Memory B cell (primary cell): ENCODE measurements around the gene INTS1.
A peak's percentile ranks its signal among the peaks of the same experiment; 100 is the strongest.

Experiments
- ATAC-seq: fragments of 150-1000 bp; cut with Tn5 transposase; 2 replicates; pipeline ENCODE4 v1.10.0; 2021; ENCODE audit warnings: low read depth, mild to moderate bottlenecking, moderate library complexity
- DNase-seq, 2 donors: peaks; one replicate each; pipeline ENCODE4 v3.0.0; 2022; ENCODE audit warnings: low spot score in 2 of 2
- H3K27ac Mint-ChIP-seq: one replicate; pipeline ENCODE4 v1.8.0; 2022; ENCODE audit warnings: mild to moderate bottlenecking, moderate library complexity, mixed read lengths
- H3K27me3 Mint-ChIP-seq: one replicate; pipeline ENCODE4 v1.8.0; 2022; ENCODE audit warnings: mixed read lengths
- H3K36me3 Mint-ChIP-seq: one replicate; pipeline ENCODE4 v1.8.0; 2022; ENCODE audit warnings: mild to moderate bottlenecking, mixed read lengths
- H3K4me1 Mint-ChIP-seq: one replicate; pipeline ENCODE4 v1.8.0; 2022; ENCODE audit warnings: mixed read lengths
- H3K4me3 Mint-ChIP-seq: one replicate; pipeline ENCODE4 v1.8.0; 2022; ENCODE audit warnings: mild to moderate bottlenecking, moderate library complexity, mixed read lengths
- H3K9me3 Mint-ChIP-seq: one replicate; pipeline ENCODE4 v1.8.0; 2022; ENCODE audit warnings: mixed read lengths

The INTS1 gene

GRCh38 chr7:1425292-1426136 lies 78.7 kb downstream of the INTS1 start:
- DNase-seq (no peak), ATAC-seq (peak; percentile 39)
- H3K4me1 Mint-ChIP-seq, result peaks cover 7% of the 10 kb centered on the region
- peaks cover 4% of the 10 kb centered on the region for H3K36me3 Mint-ChIP-seq
- H3K27me3 Mint-ChIP-seq, result peaks cover 13% of the 10 kb centered on the region
- no peak overlapping the region for H3K4me3 Mint-ChIP-seq
- H3K9me3 Mint-ChIP-seq, result peaks cover 4% of the 10 kb centered on the region
- H3K27ac Mint-ChIP-seq, result no peak overlapping the region

- Mint-ChIP-seq H3K36me3 (peaks cover 4% of the 10 kb centered on the region), H3K9me3 (peaks cover 4% of the 10 kb centered on the region), H3K4me1 (peaks cover 9% of the 10 kb centered on the region), H3K4me3 (no peak overlapping the region), H3K27ac (no peak overlapping the region), H3K27me3 (peaks cover 16% of the 10 kb centered on the region)
- no peak for DNase-seq
- ATAC-seq, result no peak
Measured at GRCh38 chr7:1424041-1424440, 80.1 kb downstream of the INTS1 start.

GRCh38 chr7:1423264-1423811 lies 80.9 kb downstream of the INTS1 start:
- peaks cover 9% of the 10 kb centered on the region for H3K4me1 Mint-ChIP-seq
- H3K36me3 Mint-ChIP-seq, result peaks cover 4% of the 10 kb centered on the region
- DNase-seq, result no peak
- no peak overlapping the region for H3K4me3 Mint-ChIP-seq
- H3K27me3 Mint-ChIP-seq, result peaks cover 14% of the 10 kb centered on the region
- H3K27ac Mint-ChIP-seq, result no peak overlapping the region
- no peak for ATAC-seq
- H3K9me3 Mint-ChIP-seq, result peaks cover 4% of the 10 kb centered on the region

- peaks cover 4% of the 10 kb centered on the region for H3K9me3 Mint-ChIP-seq
- no peak for ATAC-seq
- no peak overlapping the region for H3K27ac Mint-ChIP-seq
- no peak for DNase-seq
- peaks cover 4% of the 10 kb centered on the region for H3K36me3 Mint-ChIP-seq
- no peak overlapping the region for H3K4me3 Mint-ChIP-seq
- H3K27me3 Mint-ChIP-seq, result peaks cover 14% of the 10 kb centered on the region
- peaks cover 9% of the 10 kb centered on the region for H3K4me1 Mint-ChIP-seq
Measured at GRCh38 chr7:1422512-1423263, 81.5 kb downstream of the INTS1 start.

- Mint-ChIP-seq H3K4me3 (no peak overlapping the region), H3K27me3 (peaks cover 20% of the 10 kb centered on the region), H3K9me3 (peaks cover 4% of the 10 kb centered on the region), H3K27ac (no peak overlapping the region), H3K36me3 (peaks cover 4% of the 10 kb centered on the region), H3K4me1 (peaks cover 15% of the 10 kb centered on the region)
- DNase-seq (no peak), ATAC-seq (no peak)
Measured at GRCh38 chr7:1421946-1422345, 82.2 kb downstream of the INTS1 start.

- Mint-ChIP-seq H3K4me3 (no peak overlapping the region), H3K9me3 (peaks cover 4% of the 10 kb centered on the region), H3K27me3 (peaks cover 21% of the 10 kb centered on the region), H3K27ac (no peak overlapping the region), H3K4me1 (peaks cover 15% of the 10 kb centered on the region), H3K36me3 (peaks cover 4% of the 10 kb centered on the region)
- ATAC-seq (no peak), DNase-seq (no peak)
Measured at GRCh38 chr7:1421020-1421790, 83.0 kb downstream of the INTS1 start.
